Testis (tissue), 3 donors: ENCODE results near the gene TMEM151A. TPM values are rescaled to one million over a fixed set of nuclear protein-coding genes. Genes with fewer than 3 reads are reported as not detected.

Experiments used
- DNase-seq: peaks from one replicate; pipeline ENCODE4 v3.0.0-alpha.2; 2019
- H3K27ac ChIP-seq, 2 donors: fragments of 200-600 bp; sonication (generic); one replicate each; pipeline ENCODE4 v1.5.1; 2019
- H3K27me3 ChIP-seq: fragments of 200-600 bp; sonication (generic); one replicate; pipeline ENCODE4 v1.5.1; 2019
- H3K36me3 ChIP-seq: fragments of 200-600 bp; sonication (generic); one replicate; pipeline ENCODE4 v1.5.1; 2017; ENCODE audit warnings: low read depth; ENCODE audit errors: missing control alignments
- H3K4me1 ChIP-seq: fragments of 200-600 bp; sonication (generic); one replicate; pipeline ENCODE4 v1.5.1; 2019
- H3K4me3 ChIP-seq, 2 donors: fragments of 200-600 bp; sonication (generic); one replicate each; pipeline ENCODE4 v1.5.1; 2017 to 2019
- H3K9me3 ChIP-seq: fragments of 200-600 bp; sonication (generic); one replicate; pipeline ENCODE4 v1.5.1; 2017
- CTCF ChIP-seq, 3 experiments: fragments of 450-650 bp in 2 of 3; fragments of 200-600 bp in 1 of 3; sonication (generic) in 1 of 3; IDR thresholded peaks; one replicate each; pipeline ENCODE4 v1.5.1; 2016 to 2019; ENCODE audit warnings: antibody characterized with exemption in 3 of 3, mild to moderate bottlenecking in 2 of 3, moderate library complexity in 1 of 3
- POLR2A ChIP-seq: fragments of 450-650 bp; IDR thresholded peaks from one replicate; pipeline ENCODE4 v1.6.1; 2017; ENCODE audit warnings: antibody characterized with exemption, mild to moderate bottlenecking, moderate library complexity
- WGBS, 2 donors: methylation state at CpG; one replicate each; pipeline ENCODE4 v1.1.5; 2018; 5-methylcytosine and 5-hydroxymethylcytosine counted together
- intact Hi-C: fragments of 100-400 bp; cut with DNase I; formaldehyde crosslinking; loops from one replicate; pipeline ENCODE4 v1.15.1; 2023; ENCODE audit warnings: low total_unique reads
- polyA plus RNA-seq: library from polyadenylated mRNA; stranded (reverse); fragments of 350-450 nt; fragmentation: Illumina TruSeq; extraction: RNeasy Lipid Tissue Mini Kit (QIAGEN cat#74804); gene quantifications from one replicate; pipeline ENCODE4 v1.2.3, GENCODE V29; 2014; ENCODE audit warnings: low read depth, low replicate concordance; ENCODE audit not compliant: insufficient read depth
- total RNA-seq, 2 donors: library from RNA; depleted of rRNA; stranded (reverse); fragments of >200 nt; gene quantifications; one replicate each; pipeline ENCODE4 v1.2.3, GENCODE V29; 2016

Gene TMEM151A
- total and polyA plus RNA-seq, 3 donors from 2014 or later = 0.90 to 1.7 (median 1.4) TPM

GRCh38 chr11:66329165-66329673 is 37.5 kb downstream of the TMEM151A start:
- DNase-seq = no peak
- no peak overlapping the region for H3K27ac ChIP-seq
- TF ChIP-seq CTCF (IDR thresholded peaks at IDR 0.05) (no peak), POLR2A (no peak)
- intact Hi-C loops = no loop called here
- H3K36me3 ChIP-seq = no peaks in the 10 kb centered on the region
- WGBS, 2 donors = 83 to 93% methylated on average over 3 of the region's 3 CpGs
- H3K9me3 ChIP-seq = no peaks in the 10 kb centered on the region
- H3K4me3 ChIP-seq = no peak overlapping the region
- peaks cover 22% of the 10 kb centered on the region for H3K4me1 ChIP-seq
- no peaks in the 10 kb centered on the region for H3K27me3 ChIP-seq

DNA sequence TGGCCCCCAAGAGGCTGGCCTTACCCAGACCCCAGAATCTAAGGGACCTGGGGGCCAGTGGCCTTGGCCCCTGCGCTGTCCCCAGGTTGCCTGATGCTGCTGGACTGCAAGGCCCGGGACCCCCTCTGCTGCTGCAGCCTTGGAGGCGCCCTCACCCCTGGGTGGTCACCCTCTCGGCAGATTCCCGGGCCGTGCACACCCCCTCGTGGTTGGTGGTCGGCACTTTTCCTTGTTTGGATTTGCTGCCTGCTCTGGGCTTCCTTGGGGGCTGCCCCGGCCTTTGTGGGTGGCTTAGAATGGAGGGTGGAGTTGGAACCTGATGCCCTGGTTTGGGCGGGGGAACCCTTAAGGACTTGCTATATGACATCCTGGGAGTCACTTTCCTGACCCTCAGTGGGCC is 39.2 kb downstream of the TMEM151A start:
- H3K36me3 ChIP-seq = no peaks in the 10 kb centered on the region
- H3K4me1 ChIP-seq = peaks cover 29% of the 10 kb centered on the region
- no peak for DNase-seq
- H3K4me3 ChIP-seq = no peak overlapping the region
- TF ChIP-seq POLR2A (no peak), CTCF (IDR thresholded peaks at IDR 0.05) (no peak)
- intact Hi-C loops = no loop called here
- no peak overlapping the region for H3K27ac ChIP-seq
- WGBS, 2 donors = 73 to 74% methylated on average over 9 to 10 of the region's 10 CpGs
- H3K27me3 ChIP-seq = no peaks in the 10 kb centered on the region
- no peaks in the 10 kb centered on the region for H3K9me3 ChIP-seq

DNA sequence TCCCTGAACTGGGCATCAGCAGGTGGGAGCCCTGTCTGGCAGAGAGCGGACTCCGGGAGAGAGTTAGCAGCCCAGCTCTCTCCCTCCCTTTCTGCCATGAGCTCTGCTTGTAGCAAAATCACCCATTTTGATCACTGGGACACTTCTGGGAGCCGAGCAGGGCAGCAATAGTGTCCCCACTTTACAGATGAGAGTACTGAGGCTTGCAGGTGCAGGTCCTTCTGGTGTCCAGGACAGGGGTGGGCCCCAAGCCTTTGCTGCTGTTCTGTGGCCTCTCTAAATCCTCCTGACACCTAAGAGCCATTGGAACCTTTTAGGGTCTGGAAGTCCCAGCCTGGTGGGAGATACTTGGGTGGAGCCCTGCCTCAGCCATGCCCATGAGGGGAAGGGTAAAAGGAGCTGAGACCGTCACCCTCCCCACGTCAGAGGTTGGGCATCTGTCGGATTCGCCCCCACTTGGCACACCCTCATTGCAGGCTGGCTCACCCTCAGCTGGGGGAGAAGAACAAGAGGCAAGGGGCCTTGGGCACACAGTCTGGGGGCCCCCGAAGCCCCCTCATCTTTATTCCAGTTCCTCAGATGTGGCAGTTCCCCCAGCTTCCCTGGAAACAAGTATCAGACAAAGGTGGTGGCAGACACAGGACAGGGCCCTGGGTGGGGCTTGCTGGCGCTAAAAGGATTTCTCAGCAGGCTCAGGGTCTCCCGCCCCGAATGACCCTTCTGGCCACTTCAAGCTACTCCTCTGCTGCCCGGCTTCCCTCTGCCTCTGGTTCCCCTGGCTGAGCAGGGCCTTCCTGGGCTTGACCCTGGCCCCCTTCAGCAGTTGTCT is 40.1 kb downstream of the TMEM151A start:
- no peaks in the 10 kb centered on the region for H3K27me3 ChIP-seq
- peaks cover 28% of the 10 kb centered on the region for H3K4me1 ChIP-seq
- intact Hi-C loops = no loop called here
- DNase-seq = no peak
- 91 to 92% methylated on average over 10 to 12 of the region's 12 CpGs for WGBS, 2 donors
- TF ChIP-seq POLR2A (no peak), CTCF (IDR thresholded peaks at IDR 0.05) (no peak)
- no peaks in the 10 kb centered on the region for H3K36me3 ChIP-seq
- H3K27ac ChIP-seq = no peak overlapping the region
- no peak overlapping the region for H3K4me3 ChIP-seq
- H3K9me3 ChIP-seq = no peaks in the 10 kb centered on the region

DNA sequence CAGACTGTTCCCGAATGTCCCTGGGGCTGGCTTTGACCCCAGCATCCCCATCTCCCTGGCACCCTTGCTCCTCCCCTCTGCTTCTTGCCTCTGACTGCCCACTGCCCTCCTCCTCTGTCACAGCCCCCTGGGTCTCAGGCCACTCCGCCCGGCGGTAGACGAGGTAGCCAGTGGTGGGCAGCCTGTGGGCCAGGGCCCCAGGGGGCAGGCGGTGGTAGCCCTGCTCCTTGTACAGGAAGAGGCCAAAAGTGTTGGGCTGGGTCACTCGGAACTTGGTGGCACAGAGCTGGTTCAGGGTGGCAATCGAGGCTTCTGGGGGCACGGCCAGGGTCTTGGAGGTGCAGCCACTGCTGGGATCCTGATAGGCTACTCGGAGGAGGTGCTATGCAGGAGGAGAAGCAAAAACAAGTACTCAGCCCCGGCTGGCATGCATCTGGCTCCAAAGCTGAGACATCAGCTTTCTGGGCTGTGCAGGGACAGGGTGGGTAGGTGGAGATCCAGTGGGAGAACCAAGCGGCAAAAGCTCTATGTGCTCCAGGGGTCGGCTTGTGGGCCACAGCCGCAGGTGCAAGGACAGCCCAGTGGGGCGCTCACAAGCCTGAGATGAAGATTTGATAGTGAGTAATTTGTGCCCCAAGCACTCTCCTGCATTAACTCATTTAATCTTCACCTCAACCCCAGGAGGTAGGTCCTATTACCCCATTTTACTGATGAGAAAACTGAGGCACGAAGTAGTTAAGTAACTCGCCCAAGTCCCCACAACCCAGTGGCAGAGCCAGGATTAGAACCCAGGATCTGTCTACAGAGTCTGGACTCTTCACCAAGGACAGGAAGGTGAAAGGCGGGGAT is 40.9 kb downstream of the TMEM151A start:
- DNase-seq = no peak
- WGBS, 2 donors = 78 to 83% methylated on average over 15 to 18 of the region's 18 CpGs
- TF ChIP-seq CTCF (IDR thresholded peaks at IDR 0.05) = no peak
- no peak for TF ChIP-seq POLR2A
- peaks cover 26% of the 10 kb centered on the region for H3K4me1 ChIP-seq
- intact Hi-C loops = no loop called here
- no peaks in the 10 kb centered on the region for H3K36me3 ChIP-seq
- no peaks in the 10 kb centered on the region for H3K27me3 ChIP-seq
- H3K4me3 ChIP-seq = no peak overlapping the region
- no peaks in the 10 kb centered on the region for H3K9me3 ChIP-seq
- no peak overlapping the region for H3K27ac ChIP-seq
